K562 (cell line): Measurements from ENCODE around the gene CUL3.

Source experiments
- EP300 ChIP-seq: IDR thresholded peaks from 2 replicates; pipeline ENCODE4 v1.6.1; 2012; ENCODE audit warnings: low read length, improper control_type of control experiment
- NFIC ChIP-seq: fragments of 450-650 bp; IDR thresholded peaks from 2 replicates; pipeline ENCODE4 v1.6.1; 2017; ENCODE audit warnings: mild to moderate bottlenecking, inconsistent platforms
- NR2C2 ChIP-seq, 2 experiments: fragments of 200-800 bp in 1 of 2; sonication (Bioruptor generic) in 1 of 2; sonication (generic) in 1 of 2; formaldehyde crosslinking in 1 of 2; IDR thresholded peaks; 2 replicates each; pipeline versions ENCODE4 v1.6.1 to v1.8.0; 2016 to 2022; ENCODE audit warnings: mild to moderate bottlenecking in 1 of 2, missing compliant biosample characterization in 1 of 2, missing genetic modification characterization in 1 of 2, missing genetic modification reagents in 1 of 2
- POLR2A ChIP-seq: fragments of 450-650 bp; conservative IDR thresholded peaks from 2 replicates; pipeline ENCODE4 v1.6.1; 2016
- ZKSCAN1 ChIP-seq: fragments of 150-350 bp; IDR thresholded peaks from 2 replicates; pipeline ENCODE4 v1.6.1; 2016; ENCODE audit warnings: low read depth, low read length
- TF ChIP-seq, protein P1 (sequence below), 3 experiments: IDR thresholded peaks in 2 of 3; conservative IDR thresholded peaks in 1 of 3; 2 replicates each; pipeline ENCODE4 v1.5.1; 2011 to 2012; ENCODE audit warnings: low read length in 3 of 3, mild to moderate bottlenecking in 3 of 3, control low read depth in 2 of 3, improper control_type of control experiment in 1 of 3, inconsistent platforms in 1 of 3, low read depth in 1 of 3, mixed read lengths in 1 of 3, moderate library complexity in 1 of 3; ENCODE audit not compliant: insufficient read depth in 2 of 3

GRCh38 chr2:224457408-224458096, 127.6 kb downstream of the CUL3 start:
- TF ChIP-seq NR2C2 (CRISPR knock-in tag; IDR thresholded peaks at IDR 0.05) (no peak), NR2C2 (tag; IDR thresholded peaks at IDR 0.05) (no peak), ZKSCAN1 (no peak), POLR2A (no peak), NFIC (no peak), EP300 (no peak)
- TF ChIP-seq, protein P1, sequence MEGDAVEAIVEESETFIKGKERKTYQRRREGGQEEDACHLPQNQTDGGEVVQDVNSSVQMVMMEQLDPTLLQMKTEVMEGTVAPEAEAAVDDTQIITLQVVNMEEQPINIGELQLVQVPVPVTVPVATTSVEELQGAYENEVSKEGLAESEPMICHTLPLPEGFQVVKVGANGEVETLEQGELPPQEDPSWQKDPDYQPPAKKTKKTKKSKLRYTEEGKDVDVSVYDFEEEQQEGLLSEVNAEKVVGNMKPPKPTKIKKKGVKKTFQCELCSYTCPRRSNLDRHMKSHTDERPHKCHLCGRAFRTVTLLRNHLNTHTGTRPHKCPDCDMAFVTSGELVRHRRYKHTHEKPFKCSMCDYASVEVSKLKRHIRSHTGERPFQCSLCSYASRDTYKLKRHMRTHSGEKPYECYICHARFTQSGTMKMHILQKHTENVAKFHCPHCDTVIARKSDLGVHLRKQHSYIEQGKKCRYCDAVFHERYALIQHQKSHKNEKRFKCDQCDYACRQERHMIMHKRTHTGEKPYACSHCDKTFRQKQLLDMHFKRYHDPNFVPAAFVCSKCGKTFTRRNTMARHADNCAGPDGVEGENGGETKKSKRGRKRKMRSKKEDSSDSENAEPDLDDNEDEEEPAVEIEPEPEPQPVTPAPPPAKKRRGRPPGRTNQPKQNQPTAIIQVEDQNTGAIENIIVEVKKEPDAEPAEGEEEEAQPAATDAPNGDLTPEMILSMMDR (IDR thresholded peaks at IDR 0.05 in 2 of 3, conservative IDR thresholded peaks at IDR 0.05 in 1 of 3; ENCODE audit: insufficient read depth in 2 of 3, low read depth in 1 of 3, low read length in 3 of 3) = no peak
